HUES48 (cell line): ENCODE measurements around the gene GTPBP2.
"Not testable (repeated sequence)": the region's sequence is repeated elsewhere in the genome, so short reads cannot be mapped to it uniquely, and the experiment has no call there.

Source experiments
- H3K27ac ChIP-seq: one replicate; pipeline ENCODE4 v1.7.0; 2013; ENCODE audit warnings: low read depth, low read length, inconsistent platforms
- H3K27me3 ChIP-seq: 2 replicates; pipeline ENCODE4 v1.6.1; 2013; ENCODE audit warnings: mild to moderate bottlenecking, low read length; ENCODE audit not compliant: control insufficient read depth, insufficient read depth
- H3K36me3 ChIP-seq: 2 replicates; pipeline ENCODE4 v1.6.1; 2013; ENCODE audit warnings: low read length; ENCODE audit not compliant: control insufficient read depth, insufficient read depth
- H3K4me1 ChIP-seq: 2 replicates; pipeline ENCODE4 v1.6.1; 2013; ENCODE audit warnings: mild to moderate bottlenecking, low read length; ENCODE audit not compliant: control insufficient read depth, insufficient read depth
- H3K4me3 ChIP-seq: 2 replicates; pipeline ENCODE4 v1.5.1; 2013; ENCODE audit warnings: mild to moderate bottlenecking, low read depth, low read length
- H3K9ac ChIP-seq: 2 replicates; pipeline ENCODE4 v1.6.1; 2013; ENCODE audit warnings: mild to moderate bottlenecking, low read depth, low read length, moderate library complexity
- H3K9me3 ChIP-seq: 2 replicates; pipeline ENCODE4 v1.6.1; 2013; ENCODE audit warnings: low read length; ENCODE audit not compliant: control insufficient read depth, insufficient read depth

The GTPBP2 gene

DNA sequence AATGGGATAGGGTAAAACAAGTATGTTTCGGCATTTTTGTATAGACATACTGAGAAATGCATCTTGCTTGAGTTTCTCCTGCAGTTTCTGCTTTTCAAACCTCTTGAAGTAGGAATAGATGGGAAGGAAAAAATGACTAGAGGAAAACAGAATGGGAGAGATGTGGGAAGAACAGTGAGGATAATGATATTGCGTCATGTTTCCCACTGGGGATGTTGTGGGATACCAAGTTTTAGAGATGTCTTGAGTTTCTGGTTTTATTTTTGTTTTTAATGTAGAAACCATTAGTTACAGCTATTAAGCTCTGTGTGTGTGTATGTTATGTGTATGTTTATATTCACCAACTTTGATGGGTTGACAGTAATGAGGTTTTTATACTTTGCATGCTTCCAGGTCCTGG, 28.5 kb downstream of the GTPBP2 start:
- Histone ChIP-seq H3K36me3 (peaks cover 36% of the 10 kb centered on the region), H3K4me1 (no peaks in the 10 kb centered on the region), H3K27ac (no peak overlapping the region), H3K4me3 (no peak overlapping the region), H3K9ac (no peak overlapping the region), H3K27me3 (no peaks in the 10 kb centered on the region), H3K9me3 (no peaks in the 10 kb centered on the region)

DNA sequence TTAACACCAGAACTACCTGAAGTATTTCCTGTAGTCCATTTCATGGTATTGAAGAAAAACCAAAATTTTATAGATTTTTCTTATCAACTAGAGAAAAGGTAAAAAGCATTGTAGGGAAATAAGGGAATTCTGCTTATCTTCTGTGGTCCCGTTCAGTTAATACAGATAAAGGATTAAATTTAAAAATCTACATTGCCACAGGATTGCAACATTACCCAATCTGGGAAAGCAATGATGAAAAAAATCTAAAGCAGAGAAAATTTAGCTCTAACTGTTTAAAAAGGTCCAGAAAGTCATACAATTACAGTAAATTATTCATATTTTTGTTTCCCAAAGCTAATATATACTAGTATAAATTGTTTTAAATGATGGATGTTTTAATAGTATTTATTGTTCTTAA, 35.1 kb downstream of the GTPBP2 start:
- H3K4me1 ChIP-seq: no peaks in the 10 kb centered on the region
- H3K27ac ChIP-seq: no peak overlapping the region
- H3K9me3 ChIP-seq: no peaks in the 10 kb centered on the region
- peaks cover 30% of the 10 kb centered on the region for H3K36me3 ChIP-seq
- no peak overlapping the region for H3K4me3 ChIP-seq
- no peak overlapping the region for H3K9ac ChIP-seq
- H3K27me3 ChIP-seq: no peaks in the 10 kb centered on the region

GRCh38 chr6:43589564-43589963, 39.5 kb downstream of the GTPBP2 start:
- not testable (repeated sequence) for H3K4me3 ChIP-seq, H3K9ac ChIP-seq, H3K27ac ChIP-seq, H3K9me3 ChIP-seq, H3K4me1 ChIP-seq, H3K27me3 ChIP-seq
- H3K36me3 ChIP-seq: peaks cover 55% of the 10 kb centered on the region

GRCh38 chr6:43588194-43588593, 40.9 kb downstream of the GTPBP2 start:
- Histone ChIP-seq H3K36me3 (peaks cover 68% of the 10 kb centered on the region), H3K27me3 (no peaks in the 10 kb centered on the region), H3K9me3 (no peaks in the 10 kb centered on the region), H3K9ac (no peak overlapping the region), H3K27ac (no peak overlapping the region), H3K4me3 (no peak overlapping the region), H3K4me1 (no peaks in the 10 kb centered on the region)

DNA sequence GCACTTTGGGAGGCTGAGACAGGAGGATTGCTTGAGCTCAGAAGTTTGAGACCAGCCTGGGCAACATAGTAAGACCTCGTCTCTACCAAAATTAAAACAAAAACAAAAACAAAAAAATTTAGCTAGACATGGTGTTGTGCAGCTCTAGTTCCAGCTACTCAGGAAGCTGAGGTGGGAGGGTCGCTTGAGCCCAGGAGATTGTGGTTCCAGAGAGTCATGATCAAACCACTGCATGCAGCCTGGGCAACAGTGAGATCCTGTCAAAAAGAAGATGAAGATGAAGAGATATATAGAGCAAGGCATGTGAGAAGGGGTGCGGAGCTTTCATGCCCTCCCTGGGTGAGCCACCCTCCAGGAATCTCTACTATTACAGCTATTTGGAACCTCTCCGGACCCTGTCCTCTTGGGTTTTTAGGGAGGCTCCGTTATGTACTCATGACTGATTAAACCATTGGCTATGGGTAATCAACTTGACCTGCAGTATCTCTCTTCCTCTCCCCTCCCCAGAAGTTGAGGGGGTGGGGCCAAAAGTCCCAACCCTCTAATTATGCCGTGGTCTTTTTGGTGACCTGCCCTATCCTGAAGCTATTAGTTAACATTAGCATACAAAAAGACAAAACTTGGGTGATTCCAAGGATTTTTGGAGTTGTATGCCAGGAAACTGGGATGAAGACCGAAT, 44.0 kb downstream of the GTPBP2 start:
- no peaks in the 10 kb centered on the region for H3K9me3 ChIP-seq
- H3K4me1 ChIP-seq: no peaks in the 10 kb centered on the region
- no peak overlapping the region for H3K4me3 ChIP-seq
- no peak overlapping the region for H3K27ac ChIP-seq
- H3K27me3 ChIP-seq: no peaks in the 10 kb centered on the region
- H3K36me3 ChIP-seq: peaks cover 64% of the 10 kb centered on the region
- no peak overlapping the region for H3K9ac ChIP-seq

GRCh38 chr6:43582911-43583310, 46.2 kb downstream of the GTPBP2 start:
- Histone ChIP-seq H3K36me3 (peaks cover 50% of the 10 kb centered on the region), H3K4me3 (no peak overlapping the region), H3K27ac (no peak overlapping the region), H3K9ac (no peak overlapping the region), H3K9me3 (peaks cover 3% of the 10 kb centered on the region; the same call in 1 of the 2 replicates), H3K4me1 (no peaks in the 10 kb centered on the region), H3K27me3 (no peaks in the 10 kb centered on the region)

DNA sequence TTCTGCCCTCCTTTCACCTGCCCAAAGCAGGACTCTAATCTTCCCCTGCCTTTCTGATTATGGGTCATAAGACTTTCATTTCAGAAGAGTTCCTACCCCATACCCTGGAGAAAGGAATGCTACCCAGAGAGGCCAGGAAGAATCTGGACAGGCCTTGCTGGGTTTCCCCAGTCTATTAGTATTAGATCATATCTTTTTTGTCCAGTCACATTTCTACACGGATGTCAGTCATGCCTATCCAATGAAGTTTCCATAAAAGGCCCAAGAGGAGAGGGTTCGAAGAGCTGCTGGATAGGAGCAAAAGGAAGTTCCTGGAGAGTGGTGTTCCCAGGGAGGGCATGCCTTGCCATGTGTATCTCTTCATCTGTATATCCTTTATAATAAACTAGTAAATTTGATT, 49.9 kb downstream of the GTPBP2 start:
- H3K4me3 ChIP-seq: no peak overlapping the region
- H3K27ac ChIP-seq: peak overlapping the region; percentile 47
- no peaks in the 10 kb centered on the region; the same call in 1 of the 2 replicates for H3K4me1 ChIP-seq
- peaks cover 22% of the 10 kb centered on the region for H3K36me3 ChIP-seq
- H3K9ac ChIP-seq: no peak overlapping the region
- H3K9me3 ChIP-seq: peaks cover 3% of the 10 kb centered on the region; the same call in 1 of the 2 replicates
- no peaks in the 10 kb centered on the region for H3K27me3 ChIP-seq

DNA sequence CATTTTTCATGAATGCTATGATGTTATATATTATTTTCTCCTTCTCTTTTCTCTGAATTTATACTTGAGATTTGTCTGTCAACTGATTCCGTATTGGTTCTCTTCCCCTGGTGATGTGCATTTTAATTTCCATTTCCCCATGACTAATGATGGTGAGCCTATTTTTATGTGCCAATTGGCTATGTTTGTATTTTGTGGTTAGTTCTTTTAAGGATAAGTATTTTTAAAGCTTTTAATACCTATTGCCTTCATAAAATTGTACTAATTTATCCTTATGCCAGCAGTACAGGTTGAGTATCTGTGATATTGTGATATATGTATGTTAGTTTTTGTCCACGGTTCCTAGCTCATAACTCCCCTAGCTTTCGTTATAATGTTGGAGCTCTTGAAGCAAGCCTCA, 50.3 kb downstream of the GTPBP2 start:
- no peak overlapping the region for H3K9ac ChIP-seq
- H3K36me3 ChIP-seq: peaks cover 17% of the 10 kb centered on the region
- H3K4me1 ChIP-seq: no peaks in the 10 kb centered on the region; the same call in 1 of the 2 replicates
- H3K4me3 ChIP-seq: no peak overlapping the region
- no peaks in the 10 kb centered on the region for H3K27me3 ChIP-seq
- no peak overlapping the region for H3K27ac ChIP-seq
- peaks cover 3% of the 10 kb centered on the region; the same call in 1 of the 2 replicates for H3K9me3 ChIP-seq

GRCh38 chr6:43575772-43576551, 53.1 kb downstream of the GTPBP2 start, which contains the start of the genes POLH and XPO5:
POLH (plus strand) TSS chr6:43576185; CDS start chr6:43582320, 6,135 bp downstream.
XPO5 (minus strand) TSS chr6:43576038; CDS start chr6:43575864, 174 bp downstream.
- H3K9ac ChIP-seq: peak within 1 kb of the TSS; percentile 85
- peaks cover 26% of the 10 kb centered on the region for H3K36me3 ChIP-seq
- H3K27ac ChIP-seq: peak within 1 kb of the TSS; percentile 82
- peaks cover 3% of the 10 kb centered on the region; the same call in 1 of the 2 replicates for H3K9me3 ChIP-seq
- H3K27me3 ChIP-seq: no peaks in the 10 kb centered on the region
- peak within 1 kb of the TSS; percentile 100 for H3K4me3 ChIP-seq
- H3K4me1 ChIP-seq: no peaks in the 10 kb centered on the region; the same call in 1 of the 2 replicates

DNA sequence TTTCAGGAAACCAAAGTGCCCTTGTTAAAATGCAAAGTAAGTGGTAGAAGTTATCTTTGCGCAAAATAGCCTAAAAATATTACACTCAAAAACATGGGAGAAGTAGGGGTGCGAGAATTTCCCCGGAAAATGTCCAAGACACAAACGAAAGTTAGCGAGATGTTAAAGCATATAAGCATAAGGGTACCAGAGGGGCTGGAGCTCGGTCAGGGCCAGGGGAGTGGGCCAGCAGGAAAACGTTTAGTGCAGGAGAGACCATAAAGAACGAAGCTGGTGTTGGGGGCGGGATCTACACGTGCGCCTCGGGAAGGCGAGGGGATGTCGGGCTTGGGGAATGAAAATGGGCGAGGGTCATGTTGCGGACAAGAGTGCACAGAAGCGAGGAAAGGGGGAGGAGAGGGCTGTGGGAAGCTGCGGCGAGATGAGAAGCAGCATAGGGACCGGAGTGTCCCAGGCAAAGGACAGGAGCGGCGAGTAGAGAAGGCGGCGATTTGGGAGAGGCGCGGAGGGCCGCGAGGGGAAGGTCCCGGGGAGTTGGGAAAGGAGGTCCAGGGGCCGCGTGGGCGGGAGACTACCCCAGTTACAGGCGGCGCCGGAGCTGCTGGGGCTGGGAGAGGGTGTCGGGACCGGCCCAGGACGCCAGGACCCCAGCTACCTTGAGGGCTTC, 53.8 kb downstream of the GTPBP2 start:
- Histone ChIP-seq H3K4me3 (peak overlapping the region; percentile 100), H3K27ac (peak overlapping the region; percentile 82), H3K9me3 (peaks cover 3% of the 10 kb centered on the region; the same call in 1 of the 2 replicates), H3K9ac (peak overlapping the region; percentile 85), H3K36me3 (peaks cover 33% of the 10 kb centered on the region), H3K27me3 (no peaks in the 10 kb centered on the region), H3K4me1 (no peaks in the 10 kb centered on the region; the same call in 1 of the 2 replicates)
